ENCODE measurements around the gene TMEM59L.

DNA sequence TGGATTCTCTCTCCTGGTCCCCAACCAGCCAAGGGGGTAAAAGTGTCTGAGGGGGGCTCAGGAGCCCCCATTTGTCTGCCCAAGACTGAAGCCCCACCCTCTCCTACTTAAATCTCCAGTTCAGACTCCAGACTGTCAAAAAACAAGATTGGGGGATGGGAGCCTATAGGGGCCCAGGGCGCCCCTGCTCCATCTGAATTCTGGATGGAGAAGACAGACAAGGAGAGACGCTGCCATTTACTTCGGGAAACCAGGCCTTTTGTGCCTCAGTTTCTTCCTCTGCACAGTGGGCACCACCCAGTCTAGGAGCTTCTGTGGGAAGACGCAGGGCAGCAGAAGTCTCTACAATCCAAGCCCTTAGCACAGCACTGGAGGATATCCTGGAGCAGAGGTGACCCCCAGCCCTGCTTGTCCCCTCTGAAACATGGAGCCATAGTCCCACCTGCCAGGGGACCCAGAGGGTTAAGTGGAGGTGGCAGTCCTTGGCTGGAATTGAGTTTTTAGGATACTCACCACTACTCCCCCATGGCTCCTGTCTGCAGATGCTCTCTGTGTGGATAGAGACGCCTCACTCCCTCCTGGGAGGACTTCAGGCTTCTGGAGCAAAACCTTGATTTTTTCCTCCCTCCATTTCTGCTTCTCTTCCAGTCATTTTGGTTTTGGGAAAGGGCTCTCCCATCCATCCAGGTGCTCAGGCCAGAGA is 4.4 kb upstream of the TMEM59L start:
- TF ChIP-seq POLR2A (IDR thresholded peaks at IDR 0.05) (no peak), CTCF (IDR thresholded peaks at IDR 0.05) (no peak)
